GM18499 (cell line): ENCODE results near the gene INTS6.

ENCODE experiments used
- ATAC-seq: cut with Tn5 transposase; IDR thresholded peaks from one replicate; pipeline ENCODE4 v1.9.1; 2021; ENCODE audit warnings: moderate number of reproducible peaks; ENCODE audit not compliant: insufficient read depth, unreplicated experiment

The INTS6 gene

DNA sequence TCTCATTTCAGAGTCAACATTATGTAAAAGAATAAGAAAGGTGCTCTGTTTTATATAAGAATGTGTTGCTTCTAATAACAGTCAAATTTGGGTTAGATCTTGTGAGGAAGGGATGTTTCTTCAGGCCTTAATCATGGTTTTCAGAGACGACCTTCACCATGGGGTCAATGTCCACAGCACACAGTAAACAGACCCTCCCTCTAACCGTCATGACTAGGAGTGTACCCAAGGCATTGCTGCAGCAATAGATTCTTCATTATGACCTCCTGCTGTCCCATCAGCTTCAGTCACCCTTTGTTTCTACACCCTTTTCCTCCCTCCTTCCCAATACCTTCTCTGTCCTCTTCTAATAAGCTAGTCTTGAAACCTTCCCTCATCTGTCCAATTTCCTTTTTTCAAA, 97.6 kb downstream of the INTS6 start:
- ATAC-seq: no peak

DNA sequence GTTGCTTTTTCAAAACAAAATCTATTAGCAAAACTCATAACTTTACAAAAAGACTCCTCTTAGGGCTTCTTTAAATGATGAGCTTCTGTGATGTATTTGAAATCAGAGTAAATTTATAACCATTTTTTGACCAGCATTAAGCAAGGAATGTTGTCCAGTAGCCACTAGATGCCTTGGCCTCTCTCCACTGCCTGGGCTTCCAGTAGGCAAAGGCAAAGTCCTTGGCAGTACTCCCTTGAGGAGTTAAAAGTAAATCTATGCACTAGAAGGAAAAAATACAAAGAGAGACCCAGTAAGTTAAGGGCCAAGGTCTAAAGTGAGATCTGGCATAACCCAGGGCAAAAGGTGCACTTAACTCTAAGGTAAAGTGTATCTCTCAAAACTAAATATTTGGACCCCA, 103.8 kb downstream of the INTS6 start:
- no peak for ATAC-seq

- no peak for ATAC-seq
Observed at GRCh38 chr13:51348069-51348967, 104.5 kb downstream of the INTS6 start.

DNA sequence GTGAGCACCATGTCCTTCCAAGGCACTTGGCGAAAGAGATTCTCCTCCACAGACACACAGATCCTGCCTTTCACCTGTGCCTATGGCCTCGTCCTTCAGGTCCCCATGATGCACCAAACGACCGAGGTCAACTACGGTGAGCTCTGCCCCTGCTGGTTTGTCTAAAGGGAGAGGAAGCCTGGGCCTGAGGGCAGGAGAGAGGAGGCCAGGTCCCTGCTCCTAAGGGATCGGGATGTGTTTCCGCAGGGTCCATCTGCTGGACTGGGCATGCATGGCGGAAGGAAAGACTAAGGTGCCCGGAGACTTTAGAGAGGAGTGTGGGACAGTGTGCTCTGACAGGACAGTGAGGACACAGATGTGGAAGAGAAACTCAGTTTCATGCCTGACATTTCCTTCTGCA, 105.7 kb downstream of the INTS6 start:
- ATAC-seq: no peak

- ATAC-seq: no peak
Observed at GRCh38 chr13:51346397-51346796, 106.4 kb downstream of the INTS6 start.

DNA sequence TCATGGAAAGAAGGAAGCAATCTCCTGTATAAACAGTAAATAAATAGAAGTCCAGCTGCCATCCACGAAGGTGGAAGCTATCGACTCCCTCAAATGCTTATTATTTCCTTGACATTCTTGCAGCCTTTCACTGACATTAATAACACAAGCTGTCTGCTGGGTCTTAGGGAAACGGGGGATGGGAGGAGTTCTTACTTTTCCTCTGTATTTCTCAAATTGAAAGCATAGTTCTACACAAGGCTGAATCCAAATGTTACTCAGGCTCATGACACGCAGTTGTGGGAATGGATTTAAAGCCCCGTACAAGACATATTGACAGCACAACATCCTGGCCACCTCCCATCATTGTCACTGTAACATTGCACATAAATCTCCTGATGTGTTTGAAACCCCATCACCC, 109.4 kb downstream of the INTS6 start:
- ATAC-seq: no peak

DNA sequence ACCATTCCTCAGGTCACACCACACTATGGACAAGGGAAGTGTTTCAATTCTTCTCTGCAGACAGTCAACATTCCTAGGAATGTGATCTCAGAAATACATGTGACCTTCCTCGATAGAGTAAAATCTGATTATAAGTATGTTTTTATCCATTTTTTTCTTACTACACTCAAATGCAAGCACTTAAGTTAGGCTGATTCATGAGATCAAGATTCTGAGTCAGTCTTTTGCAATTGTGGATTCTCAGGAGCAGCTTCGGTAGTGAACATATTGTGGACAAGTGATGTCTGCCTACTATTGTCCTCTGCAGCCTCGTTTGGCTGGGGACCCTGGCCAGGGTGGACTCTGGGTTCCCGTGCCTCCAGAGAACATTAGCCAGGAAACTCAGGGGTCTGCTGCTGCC, 110.1 kb downstream of the INTS6 start:
- ATAC-seq: no peak

DNA sequence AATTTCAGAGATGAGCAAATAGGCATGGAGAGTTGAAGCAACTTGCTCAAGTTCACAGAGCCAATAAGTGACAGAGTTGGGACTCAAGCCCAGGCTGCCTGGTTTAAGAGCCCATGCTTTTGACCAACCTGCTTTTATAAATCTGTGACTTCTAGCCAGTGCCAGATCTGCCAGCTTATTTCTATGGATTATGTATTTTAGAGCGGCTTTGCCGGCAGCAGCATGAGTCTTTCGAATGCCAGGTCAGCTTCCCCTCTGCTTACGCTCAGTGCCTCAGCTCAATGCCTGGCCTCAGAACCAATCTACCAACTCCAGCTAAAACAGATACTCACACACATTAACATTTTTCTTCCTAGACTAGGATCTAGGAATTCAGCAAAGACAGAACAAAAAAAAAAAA, 111.0 kb downstream of the INTS6 start:
- ATAC-seq: no peak

DNA sequence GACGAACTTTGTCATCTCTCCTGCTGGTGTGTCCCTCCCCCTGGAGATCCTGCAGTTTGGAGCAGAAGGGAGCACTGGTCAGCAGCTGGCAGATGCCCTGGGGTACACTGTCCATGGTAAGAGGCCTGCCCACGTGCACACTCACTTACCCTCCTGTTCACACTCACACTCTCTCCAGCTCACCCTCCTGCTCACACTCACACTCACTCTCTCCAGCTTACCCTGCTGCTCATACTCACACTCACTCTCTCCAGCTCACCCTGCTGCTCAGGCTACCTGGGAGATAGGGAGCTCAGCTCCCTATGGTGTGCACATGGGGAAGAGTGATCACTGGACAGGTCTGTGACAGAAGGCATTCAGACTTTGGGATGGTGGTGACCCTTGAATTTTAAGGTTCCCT, 111.6 kb downstream of the INTS6 start:
- ATAC-seq: no peak

DNA sequence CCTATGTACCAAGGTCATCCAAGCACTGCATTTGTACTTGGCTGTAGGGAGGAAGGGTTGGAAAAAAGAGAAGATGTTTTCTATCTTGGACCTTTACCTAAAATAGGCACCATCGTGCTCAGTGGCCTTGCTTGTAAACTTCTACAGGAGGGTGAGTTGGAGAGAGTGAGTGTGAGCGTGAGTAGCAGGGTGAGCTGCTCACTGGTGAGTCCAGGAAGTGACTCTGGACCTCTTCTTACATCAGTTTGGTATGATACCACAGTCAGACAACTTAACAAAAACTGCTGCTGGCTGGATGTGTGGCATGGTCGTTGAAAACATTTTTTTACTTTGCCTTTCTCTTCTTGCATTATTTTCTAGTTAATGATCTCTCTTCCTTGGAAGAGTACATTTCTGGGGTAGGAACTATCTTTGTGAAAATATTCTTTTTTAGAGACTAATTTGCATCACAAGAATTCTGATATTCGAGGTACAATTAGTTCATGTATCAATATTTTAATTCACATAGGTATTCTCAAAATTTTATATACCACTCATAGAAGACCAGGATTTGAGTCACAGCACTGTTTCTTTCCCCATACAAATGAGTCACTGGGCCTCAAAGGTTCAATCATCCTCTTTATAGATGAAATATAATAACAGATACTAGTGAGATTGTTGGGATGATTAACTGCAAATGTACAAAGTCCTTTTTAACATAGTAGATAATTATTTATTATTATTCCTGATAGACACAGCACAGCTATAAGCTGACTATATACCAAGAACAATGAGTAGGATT, 112.7 kb downstream of the INTS6 start:
- ATAC-seq: no peak

DNA sequence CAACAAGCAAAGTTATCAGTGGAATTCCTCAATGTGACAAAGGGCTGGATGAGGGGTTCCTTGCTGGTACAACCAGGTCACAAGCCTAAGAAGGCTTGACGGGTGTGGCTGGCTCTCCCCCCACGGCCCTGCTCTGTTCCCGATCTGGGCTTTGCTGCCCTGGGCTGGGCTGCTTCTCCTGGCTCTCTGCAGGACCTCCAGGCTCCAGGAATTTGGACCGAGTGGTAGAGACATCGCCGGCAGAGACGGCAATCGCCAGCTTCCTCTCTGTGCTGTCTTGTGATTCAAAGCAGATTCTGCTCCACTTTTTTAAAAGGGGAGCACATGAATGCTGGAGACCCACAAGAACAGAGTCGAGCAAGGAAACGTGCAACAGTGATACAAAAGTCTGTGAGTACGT, 113.5 kb downstream of the INTS6 start, which contains the start of gene SERPINE3:
Gene SERPINE3, plus strand, starts transcription at position 338 of the 400 bp plus-strand sequence. CDS start 1,401 bp downstream, outside the sequence.
- no peak for ATAC-seq

- no peak for ATAC-seq
Observed at GRCh38 chr13:51336746-51337145, 116.1 kb downstream of the INTS6 start.

DNA sequence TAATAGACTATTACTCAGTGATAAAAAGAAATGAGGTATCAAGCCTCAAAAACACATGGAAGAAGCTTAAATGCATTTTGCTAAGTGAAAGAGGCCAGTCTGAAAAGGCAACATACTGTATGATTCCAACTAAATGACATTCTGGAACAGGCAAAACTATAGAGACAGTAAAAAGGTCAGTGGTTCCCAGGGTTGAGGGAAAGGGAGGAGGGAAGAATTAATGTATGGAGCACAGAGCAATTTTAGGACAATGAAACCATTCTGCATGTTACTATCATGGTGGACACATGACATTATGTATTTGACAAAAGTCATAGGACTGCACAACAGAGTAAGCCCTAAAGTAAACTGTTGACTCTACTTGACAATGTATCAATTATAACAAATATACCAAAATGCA, 119.0 kb downstream of the INTS6 start:
- no peak for ATAC-seq

GRCh38 chr13:51333421-51333820, 119.4 kb downstream of the INTS6 start:
- ATAC-seq: no peak

GRCh38 chr13:51332566-51333361, 120.1 kb downstream of the INTS6 start:
- ATAC-seq: no peak

DNA sequence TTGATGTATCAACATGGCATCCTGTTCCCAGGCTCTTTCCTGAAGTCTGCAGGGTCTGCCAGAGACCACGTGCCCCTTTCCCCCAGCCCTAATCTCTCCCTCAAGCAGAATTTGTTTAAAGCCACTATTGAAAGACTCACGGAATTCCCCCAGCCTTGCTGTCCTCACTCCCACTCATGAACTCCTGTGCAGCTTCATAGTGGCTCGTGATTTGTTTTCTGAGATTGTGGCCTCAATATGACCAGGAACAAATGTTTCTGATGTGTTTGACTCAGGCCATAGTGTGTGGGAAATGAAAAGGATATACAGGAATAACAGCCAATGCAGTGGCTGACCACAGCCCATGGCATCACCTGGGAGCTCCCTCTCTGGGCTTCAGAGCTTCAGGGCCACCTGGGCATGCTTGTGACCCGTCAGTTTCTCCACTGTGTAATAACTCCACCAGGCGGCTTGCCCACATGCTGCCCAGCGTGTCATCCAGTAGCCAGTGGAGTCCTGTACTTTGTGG, 121.4 kb downstream of the INTS6 start:
- ATAC-seq: no peak

DNA sequence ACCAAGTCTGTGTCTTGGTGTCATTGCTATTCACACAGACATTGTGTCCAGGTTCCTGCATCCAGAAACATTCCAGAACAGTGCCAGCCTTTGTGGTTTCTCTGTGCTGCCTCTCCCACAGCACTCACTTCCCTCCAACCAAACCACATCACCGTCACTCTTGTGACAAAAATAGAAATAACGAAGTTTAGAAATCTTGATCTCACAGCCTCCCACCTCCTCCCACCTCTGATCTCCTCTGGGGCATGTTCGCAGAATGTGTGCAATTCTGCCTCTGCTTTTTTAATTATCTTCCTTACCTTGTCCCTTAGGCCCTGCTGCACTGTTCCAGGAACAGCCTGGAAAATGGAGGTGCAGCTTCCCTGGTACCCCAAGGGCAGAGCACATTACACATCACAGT, 122.0 kb downstream of the INTS6 start:
- ATAC-seq: no peak

GRCh38 chr13:51329606-51330005, 123.2 kb downstream of the INTS6 start:
- no peak for ATAC-seq

GRCh38 chr13:51328488-51328887, 124.3 kb downstream of the INTS6 start:
- ATAC-seq: no peak

GRCh38 chr13:51327961-51328360, 124.9 kb downstream of the INTS6 start:
- ATAC-seq: no peak
